ENCODE results near the gene ZNF587. TPM values are rescaled to one million over a fixed set of nuclear protein-coding genes. Genes with fewer than 3 reads are reported as not detected.
"Not testable (repeated sequence)": the region's sequence is repeated elsewhere in the genome, so short reads cannot be mapped to it uniquely, and the experiment has no call there.

ZNF587 gene
- total RNA-seq, 1 donor from 2014 or later: 17.7 TPM

- Histone ChIP-seq H3K4me3 (peak overlapping the region; percentile 64 to 69), H3K36me3 (peaks cover 0 to 19% of the 10 kb centered on the region in 2 donors), H3K27me3 (no peaks in the 10 kb centered on the region), H3K27ac (peak overlapping the region; percentile 11), H3K9me3 (no peaks in the 10 kb centered on the region), H3K4me1 (peaks cover 14% of the 10 kb centered on the region)
- intact Hi-C loops (cut with DNase I): no loop called here
- no peak for DNase-seq (ENCODE audit: extremely low spot score in 2 of 2)
- no peak for TF ChIP-seq POLR2AphosphoS5 (IDR thresholded peaks at IDR 0.05; ENCODE audit: insufficient read depth in 1 of 2, low read depth in 1 of 2)
- no peak for TF ChIP-seq POLR2A (IDR thresholded peaks at IDR 0.05)
- no peak for TF ChIP-seq CTCF (IDR thresholded peaks at IDR 0.05)
These were observed 926 bp downstream of the ZNF587 start for GRCh38 chr19:57850553-57851017.

GRCh38 chr19:57851812-57852603, 2.3 kb downstream of the ZNF587 start:
- intact Hi-C loops (cut with DNase I); H3K4me3 ChIP-seq: not testable (repeated sequence)

GRCh38 chr19:57854117-57854516, 4.5 kb downstream of the ZNF587 start:
- H3K27me3 ChIP-seq; DNase-seq (ENCODE audit: extremely low spot score in 2 of 2); H3K27ac ChIP-seq; intact Hi-C loops (cut with DNase I); H3K4me3 ChIP-seq; H3K9me3 ChIP-seq: not testable (repeated sequence)
- H3K4me1 ChIP-seq: peaks cover 14% of the 10 kb centered on the region
- H3K36me3 ChIP-seq: peaks cover 0 to 50% of the 10 kb centered on the region in 2 donors

More at GRCh38 chr19:57851812-57852603, 2.3 kb downstream of the ZNF587 start:
- not testable (repeated sequence) for DNase-seq (ENCODE audit: extremely low spot score in 2 of 2); H3K27ac ChIP-seq; H3K27me3 ChIP-seq; H3K9me3 ChIP-seq
- Histone ChIP-seq H3K36me3 (peaks cover 0 to 33% of the 10 kb centered on the region in 2 donors), H3K4me1 (peaks cover 14% of the 10 kb centered on the region)

GRCh38 chr19:57862351-57862750, 12.7 kb downstream of the ZNF587 start:
- H3K4me1 ChIP-seq; DNase-seq (ENCODE audit: extremely low spot score in 2 of 2); H3K27ac ChIP-seq; H3K27me3 ChIP-seq; intact Hi-C loops (cut with DNase I); H3K4me3 ChIP-seq: not testable (repeated sequence)
- peaks cover 41% of the 10 kb centered on the region for H3K9me3 ChIP-seq
- peaks cover 10 to 94% of the 10 kb centered on the region in 2 donors for H3K36me3 ChIP-seq

GRCh38 chr19:57867868-57868492, 18.3 kb downstream of the ZNF587 start:
- Histone ChIP-seq H3K36me3 (peaks cover 6 to 57% of the 10 kb centered on the region in 2 donors), H3K27ac (no peak overlapping the region), H3K27me3 (no peaks in the 10 kb centered on the region), H3K4me1 (no peaks in the 10 kb centered on the region), H3K9me3 (peaks cover 51% of the 10 kb centered on the region), H3K4me3 (no peak overlapping the region)
- DNase-seq (ENCODE audit: extremely low spot score in 2 of 2): no peak
- TF ChIP-seq POLR2AphosphoS5 (IDR thresholded peaks at IDR 0.05; ENCODE audit: insufficient read depth in 1 of 2, low read depth in 1 of 2): no peak
- no peak for TF ChIP-seq POLR2A (IDR thresholded peaks at IDR 0.05)
- TF ChIP-seq CTCF (IDR thresholded peaks at IDR 0.05): no peak
- intact Hi-C loops (cut with DNase I): no loop called here

GRCh38 chr19:57869655-57870054, 20.0 kb downstream of the ZNF587 start:
- H3K4me3 ChIP-seq; H3K27me3 ChIP-seq; H3K4me1 ChIP-seq; intact Hi-C loops (cut with DNase I); H3K27ac ChIP-seq; DNase-seq (ENCODE audit: extremely low spot score in 2 of 2): not testable (repeated sequence)
- Histone ChIP-seq H3K9me3 (peaks cover 56% of the 10 kb centered on the region), H3K36me3 (peaks cover 5 to 42% of the 10 kb centered on the region in 2 donors)

GRCh38 chr19:57870225-57870624, 20.6 kb downstream of the ZNF587 start:
- H3K4me3 ChIP-seq: no peak overlapping the region
- H3K9me3 ChIP-seq: peaks cover 54% of the 10 kb centered on the region
- no peak for DNase-seq (ENCODE audit: extremely low spot score in 2 of 2)
- H3K27ac ChIP-seq: no peak overlapping the region
- H3K36me3 ChIP-seq: peaks cover 0 to 37% of the 10 kb centered on the region in 2 donors
- no peaks in the 10 kb centered on the region for H3K27me3 ChIP-seq
- TF ChIP-seq POLR2A (IDR thresholded peaks at IDR 0.05) (no peak), POLR2AphosphoS5 (IDR thresholded peaks at IDR 0.05; ENCODE audit: insufficient read depth in 1 of 2, low read depth in 1 of 2) (no peak), CTCF (IDR thresholded peaks at IDR 0.05) (no peak)
- no peaks in the 10 kb centered on the region for H3K4me1 ChIP-seq
- intact Hi-C loops (cut with DNase I): no loop called here
